Activated CD8-positive, alpha-beta memory T cell treated with anti-CD3 and anti-CD28 coated beads, Interleukin-2, amount 50 U/mL, for 48 hours (primary cell): ENCODE results near the gene VTI1A.

Experiments used
- DNase-seq: peaks from one replicate; pipeline ENCODE4 v3.0.0-alpha.2; 2020

The VTI1A gene

GRCh38 chr10:112689327-112690072 is 242.5 kb downstream of the VTI1A start:
- no peak for DNase-seq

GRCh38 chr10:112695539-112695938 is 248.5 kb downstream of the VTI1A start:
- no peak for DNase-seq

- DNase-seq, result no peak
Observed at GRCh38 chr10:112696592-112696991, 249.6 kb downstream of the VTI1A start.

GRCh38 chr10:112698133-112698817 is 251.3 kb downstream of the VTI1A start:
- no peak for DNase-seq

GRCh38 chr10:112698818-112699164 is 251.8 kb downstream of the VTI1A start:
- no peak for DNase-seq

GRCh38 chr10:112700215-112700671 is 253.2 kb downstream of the VTI1A start:
- DNase-seq, result no peak

- DNase-seq, result no peak
Observed at GRCh38 chr10:112701211-112701877, 254.3 kb downstream of the VTI1A start.

- DNase-seq, result no peak
Observed at GRCh38 chr10:112701878-112702255, 254.9 kb downstream of the VTI1A start.

GRCh38 chr10:112706577-112706976 is 259.6 kb downstream of the VTI1A start:
- no peak for DNase-seq

GRCh38 chr10:112708461-112708860 is 261.4 kb downstream of the VTI1A start:
- no peak for DNase-seq

- DNase-seq, result no peak
Observed at GRCh38 chr10:112710528-112710927, 263.5 kb downstream of the VTI1A start.

- DNase-seq, result no peak
Observed at GRCh38 chr10:112711366-112711765, 264.4 kb downstream of the VTI1A start.

- no peak for DNase-seq
Observed at GRCh38 chr10:112712536-112712935, 265.5 kb downstream of the VTI1A start.

- DNase-seq, result no peak
Observed at GRCh38 chr10:112713411-112713810, 266.4 kb downstream of the VTI1A start.

- no peak for DNase-seq
Observed at GRCh38 chr10:112715581-112715980, 268.6 kb downstream of the VTI1A start.

GRCh38 chr10:112716076-112716475 is 269.1 kb downstream of the VTI1A start:
- DNase-seq, result no peak

- DNase-seq, result no peak
Observed at GRCh38 chr10:112716924-112717413, 270.0 kb downstream of the VTI1A start.

- no peak for DNase-seq
Observed at GRCh38 chr10:112720178-112720577, 273.2 kb downstream of the VTI1A start.

- no peak for DNase-seq
Observed at GRCh38 chr10:112721080-112721698, 274.2 kb downstream of the VTI1A start.

- DNase-seq, result no peak
Observed at GRCh38 chr10:112722758-112723157, 275.7 kb downstream of the VTI1A start.

GRCh38 chr10:112723876-112724275 is 276.9 kb downstream of the VTI1A start:
- DNase-seq, result no peak

GRCh38 chr10:112724404-112724991 is 277.5 kb downstream of the VTI1A start:
- no peak for DNase-seq
